Measurements from ENCODE around the gene RTN4R. TPM values are rescaled to one million over a fixed set of nuclear protein-coding genes. Genes with fewer than 3 reads are reported as not detected.

Gene RTN4R
- total RNA-seq, 1 experiment from 2014 or later: 19.0 TPM

- TF ChIP-seq ZNF274 (IDR thresholded peaks at IDR 0.05; ENCODE audit: low read depth, low read length): no peak
- no peak for TF ChIP-seq SP1 (IDR thresholded peaks at IDR 0.05; ENCODE audit: low read depth)
- no peak for TF ChIP-seq SRF (IDR thresholded peaks at IDR 0.05; ENCODE audit: low read depth)
- no peak for TF ChIP-seq SIN3A (IDR thresholded peaks at IDR 0.05; ENCODE audit: low read depth)
- no peak for TF ChIP-seq CTCF (IDR thresholded peaks at IDR 0.05 in 2 of 3, conservative IDR thresholded peaks at IDR 0.05 in 1 of 3; ENCODE audit: borderline replicate concordance in 1 of 3, insufficient read depth in 1 of 3, low read depth in 2 of 3, low read length in 2 of 3)
- TF ChIP-seq, protein P1, sequence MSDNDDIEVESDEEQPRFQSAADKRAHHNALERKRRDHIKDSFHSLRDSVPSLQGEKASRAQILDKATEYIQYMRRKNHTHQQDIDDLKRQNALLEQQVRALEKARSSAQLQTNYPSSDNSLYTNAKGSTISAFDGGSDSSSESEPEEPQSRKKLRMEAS (IDR thresholded peaks at IDR 0.05): no peak
- no peak for TF ChIP-seq REST (IDR thresholded peaks at IDR 0.05; ENCODE audit: low read depth)
- no peak for TF ChIP-seq YY1 (IDR thresholded peaks at IDR 0.05; ENCODE audit: extremely low read depth, insufficient replicate concordance, low read depth, low read length)
- TF ChIP-seq ZFX (IDR thresholded peaks at IDR 0.05): no peak
- TF ChIP-seq FOSL1 (IDR thresholded peaks at IDR 0.05; ENCODE audit: low read depth): no peak
- TF ChIP-seq CEBPB (IDR thresholded peaks at IDR 0.05; ENCODE audit: low read depth): no peak
- no peak for TF ChIP-seq ZBTB33 (IDR thresholded peaks at IDR 0.05; ENCODE audit: extremely low read depth, insufficient replicate concordance, low read length)
- TF ChIP-seq POLR2A (IDR thresholded peaks at IDR 0.05; ENCODE audit: borderline replicate concordance, extremely low read depth, insufficient read depth, insufficient read length): no peak
- TF ChIP-seq, protein P2, sequence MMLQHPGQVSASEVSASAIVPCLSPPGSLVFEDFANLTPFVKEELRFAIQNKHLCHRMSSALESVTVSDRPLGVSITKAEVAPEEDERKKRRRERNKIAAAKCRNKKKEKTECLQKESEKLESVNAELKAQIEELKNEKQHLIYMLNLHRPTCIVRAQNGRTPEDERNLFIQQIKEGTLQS (IDR thresholded peaks at IDR 0.05): no peak
- TF ChIP-seq CBX3 (IDR thresholded peaks at IDR 0.05; ENCODE audit: low read depth): no peak
- no peak for TF ChIP-seq EZH2phosphoT487 (IDR thresholded peaks at IDR 0.05; ENCODE audit: borderline replicate concordance)
- TF ChIP-seq TCF7L2 (IDR thresholded peaks at IDR 0.05; ENCODE audit: borderline replicate concordance, extremely low read depth, insufficient read depth, insufficient read length): no peak
- no peak for TF ChIP-seq EZH2 (IDR thresholded peaks at IDR 0.05)
- TF ChIP-seq ELF1 (IDR thresholded peaks at IDR 0.05; ENCODE audit: borderline replicate concordance, low read depth): no peak
- no peak for TF ChIP-seq RAD21 (IDR thresholded peaks at IDR 0.05; ENCODE audit: low read depth)
- CTCF ChIA-PET: no interaction called here
- Histone ChIP-seq H3K79me2 (ENCODE audit: insufficient read depth, low read length) (no peaks in the 10 kb centered on the region), H3K9me3 (ENCODE audit: control insufficient read depth in 1 of 2, insufficient read depth in 1 of 2, low read depth in 1 of 2, low read length in 2 of 2) (no peaks in the 10 kb centered on the region), H3K27me3 (ENCODE audit: insufficient read depth, low read length) (0 out of 2 replicates have a peak, but pooled peaks cover 3% of the 10 kb centered on the region), H3K27ac (ENCODE audit: low read depth, low read length) (no peak overlapping the region), H3K4me3 (replicated peaks in 1 of 2; ENCODE audit: low read depth in 1 of 2, low read length in 2 of 2) (no peak overlapping the region), H3K9me2 (ENCODE audit: insufficient read depth) (no peaks in the 10 kb centered on the region), H2AFZ (ENCODE audit: low read depth, low read length, poor library complexity, severe bottlenecking) (no peak overlapping the region), H3K4me2 (ENCODE audit: low read length) (no peak overlapping the region), H3K36me3 (ENCODE audit: control insufficient read depth in 1 of 2, insufficient read depth in 2 of 2, low read length in 2 of 2) (no peaks in the 10 kb centered on the region), H3K9ac (ENCODE audit: low read length) (no peak overlapping the region), H3K4me1 (ENCODE audit: control insufficient read depth in 1 of 2, insufficient read depth in 2 of 2, low read length in 2 of 2) (peaks cover 15 to 20% of the 10 kb centered on the region in 2 experiments), H4K20me1 (ENCODE audit: insufficient read depth) (no peaks in the 10 kb centered on the region)
- DNase-seq (ENCODE audit: low read depth, low spot score) (no peak), ATAC-seq (no peak)
- intact Hi-C loops (cut with micrococcal nuclease): no loop called here
- BruUV-seq (replicated peaks): no TSS peak
- POLR2A ChIA-PET: no interaction called here
- RAD21 ChIA-PET (ENCODE audit: low non-redundant PET in 1 of 2, low total read pairs in 2 of 2, uncharacterized antibody in 2 of 2, unreplicated experiment in 2 of 2): no interaction called here
These were observed 68.7 kb downstream of the RTN4R start for GRCh38 chr22:20199413-20199842.

All from HCT116 (cell line).